ENCODE results near the gene YAF2.
"Not testable (repeated sequence)": the region's sequence is repeated elsewhere in the genome, so short reads cannot be mapped to it uniquely, and the experiment has no call there.

The YAF2 gene

GRCh38 chr12:42252645-42253044, 14.6 kb upstream of the YAF2 start:
- not testable (repeated sequence) for DNase-seq

- DNase-seq: not testable (repeated sequence)
These were observed 11.0 kb upstream of the YAF2 start for GRCh38 chr12:42249033-42249432.

GRCh38 chr12:42240131-42240750, 2.2 kb upstream of the YAF2 start:
- no peak for DNase-seq

GRCh38 chr12:42237853-42238239, 202 bp downstream of the YAF2 start:
- DNase-seq: no peak

- peak; percentile 77 for DNase-seq
These were observed 796 bp downstream of the YAF2 start for GRCh38 chr12:42237052-42237852.

GRCh38 chr12:42236017-42236416, 2.0 kb downstream of the YAF2 start:
- DNase-seq: no peak

- DNase-seq: no peak
These were observed 2.6 kb downstream of the YAF2 start for GRCh38 chr12:42235426-42235825.

GRCh38 chr12:42234970-42235369, 3.1 kb downstream of the YAF2 start:
- no peak for DNase-seq

GRCh38 chr12:42227525-42227924, 10.5 kb downstream of the YAF2 start:
- not testable (repeated sequence) for DNase-seq

- DNase-seq: not testable (repeated sequence)
These were observed 13.5 kb downstream of the YAF2 start for GRCh38 chr12:42224501-42224900.

- DNase-seq: no peak
These were observed 15.3 kb downstream of the YAF2 start for GRCh38 chr12:42222724-42223123.

- DNase-seq: no peak
These were observed 16.3 kb downstream of the YAF2 start for GRCh38 chr12:42221726-42222125.

- DNase-seq: no peak
These were observed 20.4 kb downstream of the YAF2 start for GRCh38 chr12:42217656-42218055.

- DNase-seq: no peak
These were observed 21.3 kb downstream of the YAF2 start for GRCh38 chr12:42216737-42217136.

GRCh38 chr12:42215759-42216158, 22.3 kb downstream of the YAF2 start:
- DNase-seq: not testable (repeated sequence)

GRCh38 chr12:42213954-42214426, 24.1 kb downstream of the YAF2 start:
- no peak for DNase-seq

GRCh38 chr12:42213023-42213422, 25.0 kb downstream of the YAF2 start:
- peak; percentile 78 for DNase-seq

- DNase-seq: no peak
These were observed 29.5 kb downstream of the YAF2 start for GRCh38 chr12:42208574-42208973.

- no peak for DNase-seq
These were observed 33.2 kb downstream of the YAF2 start for GRCh38 chr12:42204819-42205218.

GRCh38 chr12:42204362-42204761, 33.7 kb downstream of the YAF2 start:
- no peak for DNase-seq

- no peak for DNase-seq
These were observed 37.0 kb downstream of the YAF2 start for GRCh38 chr12:42201063-42201462.

GRCh38 chr12:42199007-42199406, 39.0 kb downstream of the YAF2 start:
- no peak for DNase-seq

- DNase-seq: no peak
These were observed 41.1 kb downstream of the YAF2 start for GRCh38 chr12:42196723-42197603.

All from COR-L47 (cell line).